Stomach (tissue), 4 donors: Measurements from ENCODE around the gene STMN3.

Experiments used
- POLR2A ChIP-seq, 4 donors: fragments of 450-650 bp; IDR thresholded peaks; one replicate each; pipeline ENCODE4 v1.6.1; 2016; ENCODE audit warnings: antibody characterized with exemption in 4 of 4, control low read depth in 2 of 4, mild to moderate bottlenecking in 1 of 4, moderate library complexity in 1 of 4
- TF ChIP-seq, protein P1 (sequence below), 7 experiments: fragments of 450-650 bp in 4 of 7; fragments of 200-600 bp in 3 of 7; sonication (generic) in 3 of 7; IDR thresholded peaks; one replicate each; pipeline ENCODE4 v1.5.1; 2016 to 2019; ENCODE audit warnings: antibody characterized with exemption in 7 of 7, control low read depth in 2 of 7, mild to moderate bottlenecking in 1 of 7

DNA sequence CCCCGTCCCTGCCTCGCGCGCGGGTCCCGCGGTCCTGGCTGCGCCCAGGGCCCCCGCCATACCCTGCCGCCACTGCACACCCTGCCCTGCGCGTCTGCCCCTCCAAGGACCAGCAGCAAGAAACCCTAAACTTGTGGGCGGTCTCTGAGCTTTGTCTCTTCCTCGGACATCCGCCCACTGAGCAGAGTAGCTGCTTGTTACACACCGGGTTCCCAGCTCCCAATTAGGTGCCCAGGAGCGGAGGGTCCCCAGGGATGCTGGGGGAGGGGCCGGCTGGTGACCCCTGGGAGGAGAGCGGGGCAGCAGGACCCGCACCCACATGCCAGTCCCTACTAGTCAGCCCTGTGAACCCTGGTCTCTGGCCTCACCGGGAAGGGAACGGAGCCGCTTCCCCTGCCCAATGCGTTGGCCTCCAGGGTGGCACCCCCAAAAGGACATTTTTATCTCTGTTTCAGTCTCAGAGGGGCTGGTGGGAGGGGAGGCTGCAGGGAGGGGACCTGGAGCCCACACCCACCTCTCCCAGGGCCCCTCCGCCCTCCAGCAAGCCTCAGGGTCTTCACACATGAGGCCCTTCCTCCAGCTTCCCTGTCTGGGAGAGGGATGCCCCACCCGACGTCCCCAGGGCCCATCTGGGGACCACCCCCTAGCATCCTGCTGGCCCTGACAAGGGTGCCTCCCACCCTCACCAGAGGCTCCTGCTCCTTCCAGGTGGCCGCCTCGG lies 10.5 kb downstream of the STMN3 start:
- TF ChIP-seq, protein P1, sequence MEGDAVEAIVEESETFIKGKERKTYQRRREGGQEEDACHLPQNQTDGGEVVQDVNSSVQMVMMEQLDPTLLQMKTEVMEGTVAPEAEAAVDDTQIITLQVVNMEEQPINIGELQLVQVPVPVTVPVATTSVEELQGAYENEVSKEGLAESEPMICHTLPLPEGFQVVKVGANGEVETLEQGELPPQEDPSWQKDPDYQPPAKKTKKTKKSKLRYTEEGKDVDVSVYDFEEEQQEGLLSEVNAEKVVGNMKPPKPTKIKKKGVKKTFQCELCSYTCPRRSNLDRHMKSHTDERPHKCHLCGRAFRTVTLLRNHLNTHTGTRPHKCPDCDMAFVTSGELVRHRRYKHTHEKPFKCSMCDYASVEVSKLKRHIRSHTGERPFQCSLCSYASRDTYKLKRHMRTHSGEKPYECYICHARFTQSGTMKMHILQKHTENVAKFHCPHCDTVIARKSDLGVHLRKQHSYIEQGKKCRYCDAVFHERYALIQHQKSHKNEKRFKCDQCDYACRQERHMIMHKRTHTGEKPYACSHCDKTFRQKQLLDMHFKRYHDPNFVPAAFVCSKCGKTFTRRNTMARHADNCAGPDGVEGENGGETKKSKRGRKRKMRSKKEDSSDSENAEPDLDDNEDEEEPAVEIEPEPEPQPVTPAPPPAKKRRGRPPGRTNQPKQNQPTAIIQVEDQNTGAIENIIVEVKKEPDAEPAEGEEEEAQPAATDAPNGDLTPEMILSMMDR (IDR thresholded peaks at IDR 0.05), result no peak
- no peak for TF ChIP-seq POLR2A (IDR thresholded peaks at IDR 0.05)
